Loucy (cell line): ENCODE measurements around the gene NECTIN1.

Source experiments
- EZH2phosphoT487 ChIP-seq: fragments of 200-600 bp; IDR thresholded peaks from 2 replicates; pipeline ENCODE4 v1.6.1; 2018; ENCODE audit warnings: antibody characterized with exemption, mild to moderate bottlenecking, moderate library complexity, borderline replicate concordance
- TF ChIP-seq, protein P1 (sequence below): fragments of 200-600 bp; sonication (generic); conservative IDR thresholded peaks from 2 replicates; pipeline ENCODE4 v1.5.1; 2014; ENCODE audit warnings: mild to moderate bottlenecking, antibody characterized with exemption, low read length

- TF ChIP-seq, protein P1, sequence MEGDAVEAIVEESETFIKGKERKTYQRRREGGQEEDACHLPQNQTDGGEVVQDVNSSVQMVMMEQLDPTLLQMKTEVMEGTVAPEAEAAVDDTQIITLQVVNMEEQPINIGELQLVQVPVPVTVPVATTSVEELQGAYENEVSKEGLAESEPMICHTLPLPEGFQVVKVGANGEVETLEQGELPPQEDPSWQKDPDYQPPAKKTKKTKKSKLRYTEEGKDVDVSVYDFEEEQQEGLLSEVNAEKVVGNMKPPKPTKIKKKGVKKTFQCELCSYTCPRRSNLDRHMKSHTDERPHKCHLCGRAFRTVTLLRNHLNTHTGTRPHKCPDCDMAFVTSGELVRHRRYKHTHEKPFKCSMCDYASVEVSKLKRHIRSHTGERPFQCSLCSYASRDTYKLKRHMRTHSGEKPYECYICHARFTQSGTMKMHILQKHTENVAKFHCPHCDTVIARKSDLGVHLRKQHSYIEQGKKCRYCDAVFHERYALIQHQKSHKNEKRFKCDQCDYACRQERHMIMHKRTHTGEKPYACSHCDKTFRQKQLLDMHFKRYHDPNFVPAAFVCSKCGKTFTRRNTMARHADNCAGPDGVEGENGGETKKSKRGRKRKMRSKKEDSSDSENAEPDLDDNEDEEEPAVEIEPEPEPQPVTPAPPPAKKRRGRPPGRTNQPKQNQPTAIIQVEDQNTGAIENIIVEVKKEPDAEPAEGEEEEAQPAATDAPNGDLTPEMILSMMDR: no peak
- TF ChIP-seq EZH2phosphoT487: no peak
Measured at GRCh38 chr11:119739021-119739703, 10.2 kb upstream of the NECTIN1 start.
